H1 (cell line): ENCODE measurements around the gene THYN1.

Source experiments
- BRCA1 ChIP-seq: IDR thresholded peaks from 2 replicates; pipeline ENCODE4 v1.6.1; 2012; ENCODE audit warnings: low read depth, low read length, improper control_type of control experiment
- CREB1 ChIP-seq: IDR thresholded peaks from 2 replicates; pipeline ENCODE4 v1.6.1; 2012; ENCODE audit warnings: inconsistent platforms
- CTCF ChIP-seq, 3 experiments: IDR thresholded peaks; 1 replicate in 2 of 3; 2 replicates in 1 of 3; pipeline versions ENCODE4 v1.5.1 to v1.6.1; 2011; ENCODE audit warnings: low read length in 3 of 3, mild to moderate bottlenecking in 3 of 3, inconsistent platforms in 2 of 3, low read depth in 1 of 3, moderate library complexity in 1 of 3; ENCODE audit not compliant: insufficient read depth in 1 of 3; ENCODE audit errors: control extremely low read depth in 1 of 3
- NRF1 ChIP-seq: IDR thresholded peaks from 2 replicates; pipeline ENCODE4 v1.6.1; 2011; ENCODE audit warnings: mild to moderate bottlenecking, low read depth, low read length, improper control_type of control experiment
- POLR2AphosphoS5 ChIP-seq: IDR thresholded peaks from 2 replicates; pipeline ENCODE4 v1.6.1; 2011; ENCODE audit warnings: low read depth, low read length

- TF ChIP-seq CTCF (IDR thresholded peaks at IDR 0.05; ENCODE audit: control extremely low read depth in 1 of 3, insufficient read depth in 1 of 3, low read depth in 1 of 3, low read length in 3 of 3) (no peak), NRF1 (no peak), POLR2AphosphoS5 (no peak), CREB1 (no peak), BRCA1 (no peak)
Observed at GRCh38 chr11:134252346-134253187, 585 bp downstream of the THYN1 start.
